PC-3 (cell line): ENCODE measurements around the gene LRCH1.

Experiments
- CTCF ChIP-seq: fragments of 300-600 bp; sonication (generic); conservative IDR thresholded peaks from 2 replicates; pipeline ENCODE4 v1.5.1; 2017; ENCODE audit warnings: antibody characterized with exemption, low read depth, mild to moderate bottlenecking, low read length
- EZH2 ChIP-seq: fragments of 300-600 bp; sonication (generic); IDR thresholded peaks from one replicate; pipeline ENCODE4 v1.6.1; 2017; ENCODE audit warnings: antibody characterized with exemption, mild to moderate bottlenecking, low read length; ENCODE audit not compliant: unreplicated experiment

GRCh38 chr13:46644816-46645215 is 91.8 kb downstream of the LRCH1 start:
- TF ChIP-seq CTCF (no peak), EZH2 (no peak)
